Measurements from ENCODE around the gene AOPEP. TPM values are rescaled to one million over a fixed set of nuclear protein-coding genes. Genes with fewer than 3 reads are reported as not detected.

The AOPEP gene
- total RNA-seq, 1 donor from 2014 or later = 25.8 TPM

DNA sequence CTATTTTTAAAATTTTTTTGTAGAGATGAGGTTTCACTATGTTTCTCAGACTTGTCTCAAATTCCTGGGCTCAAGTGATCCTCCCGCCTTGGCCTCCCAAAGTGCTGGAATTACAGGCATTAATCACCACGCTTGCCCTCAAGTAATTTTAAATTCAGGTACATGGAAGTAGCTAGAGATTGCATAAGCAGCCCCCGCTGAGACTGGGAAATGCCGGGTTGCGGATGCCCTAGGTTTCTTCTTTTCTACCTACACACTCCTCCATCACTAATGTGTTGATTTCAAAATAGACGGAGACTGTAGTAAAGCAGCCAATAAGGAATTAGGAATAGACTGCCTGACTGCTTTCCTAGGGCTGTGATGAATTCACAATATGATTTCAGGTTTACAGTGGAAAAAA lies 388.6 kb downstream of the AOPEP start:
- H3K27me3 Mint-ChIP-seq (ENCODE audit: unreplicated experiment) = peaks cover 2% of the 10 kb centered on the region
- H3K4me3 Mint-ChIP-seq (ENCODE audit: unreplicated experiment) = no peak overlapping the region
- H3K27ac Mint-ChIP-seq (ENCODE audit: unreplicated experiment) = no peak overlapping the region
- no peaks in the 10 kb centered on the region for H3K36me3 Mint-ChIP-seq (ENCODE audit: unreplicated experiment)
- peaks cover 7% of the 10 kb centered on the region for H3K9me3 Mint-ChIP-seq (ENCODE audit: unreplicated experiment)
- peaks cover 10% of the 10 kb centered on the region for H3K4me1 Mint-ChIP-seq (ENCODE audit: low read depth, unreplicated experiment)
- DNase-seq = no peak
- TF ChIP-seq, protein P1, sequence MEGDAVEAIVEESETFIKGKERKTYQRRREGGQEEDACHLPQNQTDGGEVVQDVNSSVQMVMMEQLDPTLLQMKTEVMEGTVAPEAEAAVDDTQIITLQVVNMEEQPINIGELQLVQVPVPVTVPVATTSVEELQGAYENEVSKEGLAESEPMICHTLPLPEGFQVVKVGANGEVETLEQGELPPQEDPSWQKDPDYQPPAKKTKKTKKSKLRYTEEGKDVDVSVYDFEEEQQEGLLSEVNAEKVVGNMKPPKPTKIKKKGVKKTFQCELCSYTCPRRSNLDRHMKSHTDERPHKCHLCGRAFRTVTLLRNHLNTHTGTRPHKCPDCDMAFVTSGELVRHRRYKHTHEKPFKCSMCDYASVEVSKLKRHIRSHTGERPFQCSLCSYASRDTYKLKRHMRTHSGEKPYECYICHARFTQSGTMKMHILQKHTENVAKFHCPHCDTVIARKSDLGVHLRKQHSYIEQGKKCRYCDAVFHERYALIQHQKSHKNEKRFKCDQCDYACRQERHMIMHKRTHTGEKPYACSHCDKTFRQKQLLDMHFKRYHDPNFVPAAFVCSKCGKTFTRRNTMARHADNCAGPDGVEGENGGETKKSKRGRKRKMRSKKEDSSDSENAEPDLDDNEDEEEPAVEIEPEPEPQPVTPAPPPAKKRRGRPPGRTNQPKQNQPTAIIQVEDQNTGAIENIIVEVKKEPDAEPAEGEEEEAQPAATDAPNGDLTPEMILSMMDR (IDR thresholded peaks at IDR 0.05; ENCODE audit: partially characterized antibody, unreplicated experiment) = no peak

DNA sequence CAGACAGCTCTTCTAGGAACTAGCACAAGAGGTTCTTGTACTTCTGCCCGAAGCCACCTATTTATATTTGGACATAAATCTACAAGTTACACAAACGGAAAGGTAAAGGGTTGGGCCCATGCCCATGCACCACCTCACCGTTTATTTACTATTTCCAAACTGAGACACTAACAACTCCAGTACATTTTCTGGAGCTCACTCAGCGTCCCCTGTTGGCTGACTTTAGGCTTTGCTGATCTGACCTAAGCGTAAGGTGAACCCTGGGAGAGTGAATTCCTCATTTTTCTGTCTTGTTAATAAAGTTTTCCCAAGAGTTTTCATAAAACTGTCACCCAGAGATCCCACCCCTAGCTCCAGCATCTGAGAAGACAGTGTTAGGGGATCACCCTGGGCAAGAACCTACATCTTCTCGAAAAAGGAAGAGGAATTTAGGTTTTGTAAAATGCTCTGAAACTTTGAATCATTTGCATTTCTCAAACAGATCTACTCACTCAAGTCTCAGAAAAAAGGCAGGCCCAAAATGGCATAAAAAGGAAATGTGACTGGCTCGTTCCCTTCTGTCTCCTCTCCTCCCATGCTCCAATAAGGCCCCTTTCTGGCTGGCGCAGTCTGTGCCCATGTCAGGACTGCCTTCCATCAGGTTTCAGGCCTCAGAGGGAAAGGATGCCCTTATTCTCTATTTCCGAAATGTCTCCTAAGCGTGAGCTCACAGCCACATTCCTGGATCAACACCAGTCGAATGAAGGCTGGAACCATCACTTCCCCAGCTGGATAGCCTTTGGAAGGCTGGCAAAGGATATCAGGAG lies 389.7 kb downstream of the AOPEP start:
- Mint-ChIP-seq H3K9me3 (ENCODE audit: unreplicated experiment) (peaks cover 7% of the 10 kb centered on the region), H3K4me1 (ENCODE audit: low read depth, unreplicated experiment) (peaks cover 10% of the 10 kb centered on the region), H3K27me3 (ENCODE audit: unreplicated experiment) (peaks cover 2% of the 10 kb centered on the region), H3K36me3 (ENCODE audit: unreplicated experiment) (no peaks in the 10 kb centered on the region), H3K4me3 (ENCODE audit: unreplicated experiment) (no peak overlapping the region), H3K27ac (ENCODE audit: unreplicated experiment) (no peak overlapping the region)
- no peak for DNase-seq
- TF ChIP-seq, protein P1 (IDR thresholded peaks at IDR 0.05; ENCODE audit: partially characterized antibody, unreplicated experiment) = no peak

DNA sequence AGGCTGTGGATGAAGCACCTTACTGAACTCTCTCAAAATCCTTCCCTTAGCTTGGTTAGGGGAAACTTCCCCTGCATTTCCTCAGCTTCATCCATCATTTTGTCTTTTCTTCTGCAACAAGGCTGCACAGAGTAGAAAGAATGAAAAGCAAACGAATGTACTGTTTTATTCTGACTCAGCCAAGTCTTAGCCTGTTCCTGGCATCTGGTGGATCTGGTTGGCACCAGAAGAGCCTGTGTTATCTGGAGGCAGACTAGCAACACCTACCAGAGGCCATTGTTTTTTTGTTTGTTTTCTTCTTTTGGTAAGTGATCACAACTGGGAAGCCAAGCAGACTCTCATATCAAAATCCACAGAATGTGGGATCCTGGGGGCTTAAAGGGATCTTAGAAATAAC lies 390.3 kb downstream of the AOPEP start:
- H3K27me3 Mint-ChIP-seq (ENCODE audit: unreplicated experiment) = peaks cover 2% of the 10 kb centered on the region
- TF ChIP-seq, protein P1 (IDR thresholded peaks at IDR 0.05; ENCODE audit: partially characterized antibody, unreplicated experiment) = no peak
- H3K36me3 Mint-ChIP-seq (ENCODE audit: unreplicated experiment) = no peaks in the 10 kb centered on the region
- H3K4me3 Mint-ChIP-seq (ENCODE audit: unreplicated experiment) = no peak overlapping the region
- peaks cover 10% of the 10 kb centered on the region for H3K4me1 Mint-ChIP-seq (ENCODE audit: low read depth, unreplicated experiment)
- no peak for DNase-seq
- H3K9me3 Mint-ChIP-seq (ENCODE audit: unreplicated experiment) = peaks cover 7% of the 10 kb centered on the region
- no peak overlapping the region for H3K27ac Mint-ChIP-seq (ENCODE audit: unreplicated experiment)

DNA sequence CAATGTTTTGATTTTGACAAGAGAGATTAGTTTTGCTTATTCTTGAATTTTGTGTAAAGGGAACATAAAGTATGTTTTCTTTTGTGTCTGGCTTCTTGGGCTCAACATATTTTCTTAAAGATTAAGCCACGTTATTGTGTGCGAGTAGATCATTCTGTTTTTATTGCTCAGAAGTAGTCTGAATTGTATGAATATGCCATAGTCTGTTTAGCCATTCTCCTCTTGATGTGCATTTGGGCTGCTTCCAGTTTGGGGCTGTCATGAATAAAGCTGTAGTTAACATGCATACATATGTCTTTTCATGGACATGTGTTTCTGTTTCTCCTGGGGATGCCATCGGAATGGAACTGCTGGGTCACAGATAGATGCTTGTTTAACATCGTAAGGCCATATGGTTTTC lies 392.1 kb downstream of the AOPEP start:
- H3K36me3 Mint-ChIP-seq (ENCODE audit: unreplicated experiment) = no peaks in the 10 kb centered on the region
- H3K4me3 Mint-ChIP-seq (ENCODE audit: unreplicated experiment) = no peak overlapping the region
- H3K27me3 Mint-ChIP-seq (ENCODE audit: unreplicated experiment) = peaks cover 2% of the 10 kb centered on the region
- H3K27ac Mint-ChIP-seq (ENCODE audit: unreplicated experiment) = peak overlapping the region; percentile 54
- TF ChIP-seq, protein P1 (IDR thresholded peaks at IDR 0.05; ENCODE audit: partially characterized antibody, unreplicated experiment) = no peak
- no peak for DNase-seq
- H3K9me3 Mint-ChIP-seq (ENCODE audit: unreplicated experiment) = peaks cover 7% of the 10 kb centered on the region
- H3K4me1 Mint-ChIP-seq (ENCODE audit: low read depth, unreplicated experiment) = peaks cover 10% of the 10 kb centered on the region

DNA sequence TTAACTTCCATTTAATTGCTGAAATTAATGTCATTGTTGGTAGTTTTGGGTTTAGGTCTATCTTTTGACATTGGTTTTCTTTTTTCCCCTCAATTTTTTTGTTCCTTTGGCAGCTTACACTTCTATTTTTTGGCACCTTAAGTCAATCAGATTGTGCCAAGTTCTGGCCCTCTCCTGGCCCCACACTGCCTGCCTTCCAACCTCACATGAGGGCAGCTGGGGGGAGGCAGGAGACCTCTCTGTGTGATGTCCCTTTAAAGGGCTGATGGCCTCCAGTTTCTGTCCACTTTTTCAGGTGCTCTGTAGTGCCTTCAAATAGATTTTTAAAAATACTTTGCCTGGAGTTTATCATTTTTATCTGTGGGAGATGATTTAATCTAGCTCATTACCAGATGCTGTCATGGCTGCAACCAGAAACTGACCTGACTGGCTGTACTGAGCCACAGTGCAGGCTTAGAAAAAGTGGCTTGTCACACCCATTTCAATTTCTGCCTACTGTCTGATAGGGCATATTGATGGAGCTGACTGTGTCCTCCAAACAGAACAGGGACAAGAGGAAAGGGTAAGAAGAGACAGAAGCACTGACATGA lies 394.4 kb downstream of the AOPEP start:
- Mint-ChIP-seq H3K4me3 (ENCODE audit: unreplicated experiment) (no peak overlapping the region), H3K27ac (ENCODE audit: unreplicated experiment) (no peak overlapping the region), H3K36me3 (ENCODE audit: unreplicated experiment) (no peaks in the 10 kb centered on the region), H3K9me3 (ENCODE audit: unreplicated experiment) (peaks cover 7% of the 10 kb centered on the region), H3K4me1 (ENCODE audit: low read depth, unreplicated experiment) (peaks cover 14% of the 10 kb centered on the region), H3K27me3 (ENCODE audit: unreplicated experiment) (peaks cover 2% of the 10 kb centered on the region)
- DNase-seq = no peak
- TF ChIP-seq, protein P1 (IDR thresholded peaks at IDR 0.05; ENCODE audit: partially characterized antibody, unreplicated experiment) = no peak
